OCI-M2 (cell line): ENCODE data around the gene ZBTB33.

ENCODE experiments used
- DNase-seq: peaks from one replicate; lab custom pipeline; 2025; ENCODE audit not compliant: unreplicated experiment; lab: John Stamatoyannopoulos, UW

ZBTB33 gene

GRCh38 chrX:120262859-120263708, 12.5 kb downstream of the ZBTB33 start:
- no peak for DNase-seq

- DNase-seq: no peak
Measured at GRCh38 chrX:120264341-120264740, 13.7 kb downstream of the ZBTB33 start.

GRCh38 chrX:120269373-120270035, 18.9 kb downstream of the ZBTB33 start:
- no peak for DNase-seq

DNA sequence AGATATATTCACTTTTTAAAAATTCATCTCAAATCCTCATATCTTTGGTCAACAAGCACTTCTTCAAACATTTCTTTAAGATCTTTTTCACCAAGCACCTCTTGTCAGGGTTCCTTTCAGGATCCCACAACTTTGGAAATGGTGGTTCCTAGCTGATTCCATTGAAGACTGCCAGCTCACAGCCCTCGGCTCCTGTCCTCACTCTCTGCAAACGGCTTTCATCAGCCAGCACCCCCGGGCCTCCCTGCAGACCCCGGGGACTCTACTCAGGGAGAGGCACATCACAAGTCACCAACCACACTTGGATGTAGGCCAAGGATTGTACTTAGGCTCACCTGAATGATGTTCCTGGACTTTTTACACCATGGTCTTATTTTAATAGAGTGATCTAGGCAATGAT, 20.0 kb downstream of the ZBTB33 start:
- no peak for DNase-seq

DNA sequence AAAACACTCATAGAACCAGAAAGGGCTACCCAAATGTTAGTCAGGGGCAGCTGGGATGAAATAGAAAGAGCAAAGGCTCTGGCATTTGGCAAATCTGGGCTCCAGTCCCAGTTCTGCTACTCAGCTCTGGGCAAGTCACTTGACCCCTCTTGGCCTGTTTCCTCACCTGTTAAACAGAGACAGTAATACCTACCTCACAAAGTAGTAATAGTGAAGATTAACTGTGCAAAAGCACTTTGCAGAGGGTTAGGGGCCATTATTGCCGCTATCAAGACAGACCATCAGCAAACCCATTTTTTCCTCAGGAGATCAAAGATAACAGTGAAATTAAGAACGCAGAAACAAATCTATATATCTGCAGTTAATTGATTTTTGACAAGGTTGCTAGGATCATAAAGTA, 20.6 kb downstream of the ZBTB33 start:
- no peak for DNase-seq

- DNase-seq: no peak
Measured at GRCh38 chrX:120274145-120274544, 23.5 kb downstream of the ZBTB33 start.

DNA sequence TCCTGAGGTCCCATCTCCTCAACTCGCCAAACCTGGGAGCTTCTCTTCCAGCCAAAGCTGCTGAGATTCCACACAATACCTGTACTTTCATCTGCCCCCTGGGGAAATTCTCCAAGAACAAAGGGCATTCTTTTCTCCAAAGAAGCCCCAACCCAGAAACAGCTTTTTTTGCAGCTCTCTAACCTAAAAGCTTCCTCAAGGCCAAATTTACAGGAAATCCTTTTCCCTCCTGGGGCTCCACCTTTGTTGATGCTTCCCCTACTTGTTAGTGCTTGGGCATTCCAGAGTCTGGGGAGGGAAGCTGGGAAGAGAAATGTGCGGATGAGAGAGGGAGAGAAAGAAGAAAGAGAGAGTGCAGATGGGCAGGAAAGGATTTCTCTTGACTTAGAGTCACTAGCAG, 24.3 kb downstream of the ZBTB33 start:
- DNase-seq: no peak

DNA sequence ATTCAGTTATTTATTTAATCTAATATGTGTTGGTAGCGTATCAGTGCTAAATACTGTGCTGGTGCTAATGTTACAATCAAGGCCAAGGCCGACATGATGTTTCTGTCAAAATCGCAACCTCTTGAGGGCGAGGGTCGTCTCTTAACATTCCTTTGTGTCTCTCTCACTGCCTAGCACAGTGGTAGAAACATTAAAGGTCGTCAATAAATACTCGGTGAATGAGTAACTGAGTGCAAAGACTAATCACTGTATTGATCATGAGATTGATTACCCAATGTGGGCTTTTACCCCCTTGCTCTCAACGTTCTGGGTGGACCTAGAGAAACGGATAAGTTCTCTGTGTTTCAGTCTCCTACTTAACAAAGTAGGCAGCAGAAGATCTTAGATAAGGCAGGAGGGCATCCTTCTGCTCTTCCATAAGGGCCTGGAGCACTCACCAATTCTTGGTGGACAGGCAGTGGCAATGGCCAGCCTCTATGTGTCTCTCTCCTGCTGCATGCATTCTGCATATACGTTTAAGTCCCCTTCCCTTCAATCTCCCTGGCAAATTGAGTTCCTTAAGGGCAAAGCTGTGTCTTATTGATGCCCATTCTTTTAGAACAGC, 30.5 kb downstream of the ZBTB33 start:
- no peak for DNase-seq

DNA sequence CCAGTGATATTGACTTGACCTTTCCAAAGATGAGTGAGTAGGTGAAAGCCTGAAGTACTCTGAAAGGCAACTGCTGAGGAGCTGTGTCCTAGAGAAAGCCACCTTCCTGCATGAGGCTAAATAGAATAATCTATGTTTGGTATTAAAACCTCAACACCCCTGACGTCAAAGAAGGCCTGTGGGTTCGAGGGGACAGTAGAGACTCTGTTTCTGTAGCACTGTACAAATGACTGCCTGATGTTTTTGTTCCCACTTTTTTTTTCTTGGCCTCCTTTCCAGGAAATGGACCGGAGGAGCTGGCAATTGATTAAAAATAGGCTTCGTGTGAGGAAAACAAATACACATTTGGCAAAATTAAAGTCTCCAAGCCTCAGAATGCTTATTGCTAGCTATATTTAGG, 31.1 kb downstream of the ZBTB33 start:
- no peak for DNase-seq

GRCh38 chrX:120282697-120283096, 32.1 kb downstream of the ZBTB33 start:
- DNase-seq: no peak

- DNase-seq: no peak
Measured at GRCh38 chrX:120286733-120287512, 36.3 kb downstream of the ZBTB33 start.

- no peak for DNase-seq
Measured at GRCh38 chrX:120287513-120288112, 37.0 kb downstream of the ZBTB33 start.

GRCh38 chrX:120290107-120290506, 39.5 kb downstream of the ZBTB33 start:
- DNase-seq: no peak

DNA sequence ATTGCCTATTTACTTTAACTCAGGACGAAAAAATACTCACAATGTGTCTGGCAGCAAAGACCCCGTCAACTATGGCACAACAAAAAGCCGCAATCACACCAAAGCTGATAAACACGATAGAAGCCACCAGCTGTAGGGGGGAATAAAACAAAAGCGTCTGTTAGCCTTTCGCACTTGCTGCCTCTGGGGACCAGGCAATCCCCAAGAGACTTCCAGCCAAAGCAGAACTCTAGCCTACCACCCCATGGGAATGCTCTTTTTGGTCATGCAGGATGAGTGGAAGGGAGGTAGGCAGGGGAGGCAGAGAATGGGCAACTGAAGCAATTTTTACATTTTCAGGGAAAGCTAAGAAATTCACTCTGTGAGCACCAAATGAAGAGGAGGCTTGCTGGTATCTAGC, 40.6 kb downstream of the ZBTB33 start:
- DNase-seq: no peak

DNA sequence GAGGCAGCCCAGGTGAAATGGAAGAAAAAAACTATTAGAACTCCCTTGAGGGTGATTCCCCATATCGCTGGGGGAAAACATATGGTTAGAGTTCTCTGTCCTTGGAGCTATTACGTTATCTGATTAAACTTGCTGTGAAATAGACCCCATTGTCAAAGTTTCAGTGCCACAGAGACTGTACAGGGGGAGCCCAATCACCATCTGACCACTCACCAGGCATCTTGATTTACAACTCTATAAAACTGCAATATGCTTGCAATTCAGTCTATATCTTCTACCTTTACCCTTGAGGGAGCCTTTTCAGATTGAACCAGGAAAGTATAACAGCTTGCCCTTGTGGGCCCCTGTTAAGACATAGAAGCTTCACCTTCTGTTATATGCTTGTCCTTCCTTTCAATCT, 42.4 kb downstream of the ZBTB33 start:
- no peak for DNase-seq

DNA sequence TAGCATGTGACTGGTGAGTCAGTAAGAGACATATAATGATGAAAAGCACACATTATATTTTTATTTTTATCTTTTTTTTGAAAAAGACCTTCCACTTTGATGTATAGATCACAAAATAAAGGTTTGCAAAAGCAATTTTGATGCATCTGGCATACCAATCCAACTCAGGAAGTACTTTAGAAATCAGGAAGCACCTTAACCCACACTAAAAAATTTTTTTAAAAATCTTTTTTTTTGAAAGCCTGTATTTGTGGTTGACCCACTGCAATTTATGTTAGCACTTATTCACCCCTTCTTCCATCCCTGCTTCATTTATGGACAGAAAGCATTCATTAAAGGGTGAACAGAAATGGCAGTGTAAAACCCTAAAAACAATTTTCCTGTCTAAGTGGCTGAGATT, 44.0 kb downstream of the ZBTB33 start:
- no peak for DNase-seq

- DNase-seq: no peak
Measured at GRCh38 chrX:120297923-120298322, 47.3 kb downstream of the ZBTB33 start.

DNA sequence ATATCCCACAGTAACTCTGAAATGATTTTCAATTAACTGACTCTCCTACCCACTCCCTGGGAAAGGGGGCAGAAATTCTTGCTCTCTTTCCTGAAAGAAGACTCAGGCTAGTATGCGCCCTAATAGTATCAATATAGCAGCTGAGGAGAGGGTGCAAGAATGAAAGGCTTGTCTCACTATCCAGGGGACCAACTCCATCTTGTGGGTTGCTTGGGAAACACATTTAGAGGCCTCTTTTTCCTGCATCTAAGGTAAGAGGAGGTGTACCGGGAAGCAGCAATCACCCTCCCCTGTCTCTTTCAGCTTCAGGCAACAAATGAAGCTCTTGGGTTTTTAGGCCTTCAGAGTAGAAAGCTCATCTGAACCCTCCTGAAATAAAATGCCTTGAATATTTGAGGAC, 49.3 kb downstream of the ZBTB33 start:
- no peak for DNase-seq

- no peak for DNase-seq
Measured at GRCh38 chrX:120301497-120301896, 50.9 kb downstream of the ZBTB33 start.

- no peak for DNase-seq
Measured at GRCh38 chrX:120301960-120302359, 51.3 kb downstream of the ZBTB33 start.

DNA sequence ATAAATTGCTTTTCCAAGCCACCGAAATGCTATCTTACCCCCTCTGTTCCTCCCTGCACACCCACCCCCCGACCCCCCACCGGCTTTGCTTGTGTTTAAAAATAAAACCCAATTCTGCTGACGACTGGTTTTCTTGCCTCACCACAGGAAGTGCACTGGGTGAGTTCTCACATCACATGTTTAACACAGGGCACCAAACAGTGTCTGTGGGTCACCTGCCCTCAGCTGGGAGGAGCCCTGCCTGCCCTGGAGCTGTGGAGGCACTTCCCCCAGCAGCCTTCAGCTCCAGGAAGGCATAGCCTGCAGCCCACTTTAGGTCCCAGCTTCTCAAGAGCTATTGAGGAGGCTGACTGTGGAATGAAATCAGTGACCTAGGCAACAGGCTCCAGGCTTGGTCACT, 51.8 kb downstream of the ZBTB33 start:
- DNase-seq: no peak
